HepG2 (cell line): ENCODE measurements around the gene NAP1L1. TPM values are rescaled to one million over a fixed set of nuclear protein-coding genes. Genes with fewer than 3 reads are reported as not detected.

Experiments
- ARID2 ChIP-seq: sonication (generic); formaldehyde crosslinking; IDR thresholded peaks from 2 replicates; pipeline ENCODE4 v1.8.1; 2022; ENCODE audit warnings: mild to moderate bottlenecking, missing genetic modification reagents, borderline replicate concordance
- CREM ChIP-seq, 2 experiments: sonication (generic) in 1 of 2; formaldehyde crosslinking in 1 of 2; IDR thresholded peaks; 2 replicates each; pipeline versions ENCODE4 v1.4.0 to v1.6.1; 2016 to 2020; ENCODE audit warnings: antibody characterized with exemption in 1 of 2, mild to moderate bottlenecking in 1 of 2, missing genetic modification reagents in 1 of 2
- CSRNP1 ChIP-seq: sonication (generic); formaldehyde crosslinking; IDR thresholded peaks from 2 replicates; pipeline ENCODE4 v1.8.1; 2023; ENCODE audit warnings: mild to moderate bottlenecking, missing genetic modification reagents
- GPBP1L1 ChIP-seq: sonication (generic); formaldehyde crosslinking; IDR thresholded peaks from 2 replicates; pipeline ENCODE4 v1.5.0; 2020; ENCODE audit warnings: mild to moderate bottlenecking, missing genetic modification reagents
- KLF12 ChIP-seq: sonication (generic); formaldehyde crosslinking; IDR thresholded peaks from 2 replicates; pipeline ENCODE4 v1.4.0; 2020; ENCODE audit warnings: missing genetic modification reagents, borderline replicate concordance
- MAZ ChIP-seq, 2 experiments: sonication (generic) in 1 of 2; formaldehyde crosslinking in 1 of 2; IDR thresholded peaks; 2 replicates each; pipeline versions ENCODE4 v1.5.0 to v1.6.1; 2012 to 2020; ENCODE audit warnings: low read depth in 2 of 2, mild to moderate bottlenecking in 2 of 2, borderline replicate concordance in 1 of 2, improper control_type of control experiment in 1 of 2, low read length in 1 of 2, missing genetic modification reagents in 1 of 2, moderate library complexity in 1 of 2
- MIXL1 ChIP-seq: IDR thresholded peaks from 2 replicates; pipeline ENCODE4 v1.6.1; 2016
- NFYB ChIP-seq: sonication (generic); formaldehyde crosslinking; IDR thresholded peaks from 2 replicates; pipeline ENCODE4 v1.4.0; 2020; ENCODE audit warnings: missing genetic modification reagents
- NR2F6 ChIP-seq, 2 experiments: IDR thresholded peaks; 2 replicates each; pipeline ENCODE4 v1.6.1; 2016; ENCODE audit warnings: antibody characterized with exemption in 1 of 2, mild to moderate bottlenecking in 1 of 2
- POLR2A ChIP-seq, 2 experiments: IDR thresholded peaks; 2 replicates each; pipeline ENCODE4 v1.6.1; 2011; ENCODE audit warnings: low read depth in 2 of 2, low read length in 2 of 2, mild to moderate bottlenecking in 1 of 2, moderate library complexity in 1 of 2; ENCODE audit not compliant: insufficient read depth in 1 of 2
- RFX5 ChIP-seq: IDR thresholded peaks from 2 replicates; pipeline ENCODE4 v1.6.1; 2011; ENCODE audit warnings: low read depth, low read length, improper control_type of control experiment
- RFXANK ChIP-seq: IDR thresholded peaks from 2 replicates; pipeline ENCODE4 v1.6.1; 2016
- SRY ChIP-seq: sonication (generic); formaldehyde crosslinking; IDR thresholded peaks from 2 replicates; pipeline ENCODE4 v1.8.0; 2022; ENCODE audit warnings: mild to moderate bottlenecking, missing genetic modification reagents
- ZBTB38 ChIP-seq: sonication (generic); formaldehyde crosslinking; IDR thresholded peaks from 2 replicates; pipeline ENCODE4 v1.5.1; 2020; ENCODE audit warnings: mild to moderate bottlenecking, missing genetic modification reagents
- ZKSCAN1 ChIP-seq: fragments of 150-350 bp; IDR thresholded peaks from 2 replicates; pipeline ENCODE4 v1.6.1; 2014; ENCODE audit warnings: low read length
- ZNF138 ChIP-seq: sonication (generic); formaldehyde crosslinking; IDR thresholded peaks from 2 replicates; pipeline ENCODE4 v1.5.0; 2020; ENCODE audit warnings: mild to moderate bottlenecking, low read depth, missing genetic modification reagents
- ZNF572 ChIP-seq: sonication (generic); formaldehyde crosslinking; IDR thresholded peaks from 2 replicates; pipeline ENCODE4 v1.5.1; 2020; ENCODE audit warnings: mild to moderate bottlenecking, missing genetic modification reagents
- ZNF629 ChIP-seq: sonication (generic); formaldehyde crosslinking; conservative IDR thresholded peaks from 2 replicates; pipeline ENCODE4 v1.5.0; 2020; ENCODE audit warnings: missing genetic modification reagents
- ZNF713 ChIP-seq: sonication (generic); formaldehyde crosslinking; IDR thresholded peaks from 2 replicates; pipeline ENCODE4 v1.4.0; 2020; ENCODE audit warnings: mild to moderate bottlenecking, missing genetic modification reagents
- ZNF749 ChIP-seq: sonication (generic); formaldehyde crosslinking; IDR thresholded peaks from 2 replicates; pipeline ENCODE4 v1.8.0; 2022; ENCODE audit warnings: mild to moderate bottlenecking, missing genetic modification reagents, moderate library complexity, borderline replicate concordance
- ZNF772 ChIP-seq: sonication (generic); formaldehyde crosslinking; IDR thresholded peaks from 2 replicates; pipeline ENCODE4 v1.5.0; 2020; ENCODE audit warnings: mild to moderate bottlenecking, missing genetic modification reagents
- polyA plus RNA-seq, 8 experiments: library from polyadenylated mRNA; depleted of rRNA in 3 of 8; stranded (reverse) in 7 of 8; unstranded in 1 of 8; fragments of >200 nt; fragmentation: Illumina TruSeq in 4 of 8; extraction: Trizol in 4 of 8; gene quantifications; 2 replicates each; pipeline versions ENCODE4 v1.2.1 to v1.2.3, GENCODE V29; 2011 to 2016; ENCODE audit warnings: low read depth in 4 of 8, missing spikeins in 1 of 8, mixed read lengths in 1 of 8; ENCODE audit not compliant: insufficient read depth in 1 of 8
- total RNA-seq, 5 experiments: library from RNA; depleted of rRNA; stranded (reverse); fragments of >200 nt; fragmentation: Illumina TruSeq; extraction: Trizol; gene quantifications; 2 replicates each; pipeline ENCODE4 v1.2.3, GENCODE V29; 2016; ENCODE audit warnings: low read depth in 1 of 5

NAP1L1 gene
- total and polyA plus RNA-seq, 2 of the 13 experiments (the other 11 are each of a cell fraction or from before 2014, with no cell fraction given), result 207 to 309 TPM

GRCh38 chr12:76083246-76083903 lies 1.1 kb downstream of the NAP1L1 start (continued):
- no peak for TF ChIP-seq ZBTB38 (CRISPR knock-in tag)
- TF ChIP-seq ZNF749 (CRISPR knock-in tag), result no peak
- 0 out of 2 replicates have a peak, but pooled peaks have one; percentile 15 for TF ChIP-seq KLF12 (CRISPR knock-in tag)
- no peak for TF ChIP-seq ARID2
- TF ChIP-seq RFX5, result no peak
- no peak for TF ChIP-seq ZNF572
- peak in 1 of 2 experiments; percentile 66; a peak in 2 of 4 replicates for TF ChIP-seq POLR2A (IDR thresholded peaks at IDR 0.05; ENCODE audit: insufficient read depth in 1 of 2, low read depth in 2 of 2, low read length in 2 of 2)
- 0 out of 2 replicates have a peak, but pooled peaks have one; percentile 27 for TF ChIP-seq NFYB (CRISPR knock-in tag)
- 0 out of 2 replicates have a peak, but pooled peaks have one; percentile 59 for TF ChIP-seq ZNF772 (CRISPR knock-in tag)
- no peak for TF ChIP-seq CSRNP1 (CRISPR knock-in tag)
- TF ChIP-seq MAZ (IDR thresholded peaks at IDR 0.05; ENCODE audit: borderline replicate concordance, low read depth, low read length), result no peak
- TF ChIP-seq MAZ (CRISPR knock-in tag; IDR thresholded peaks at IDR 0.05; ENCODE audit: low read depth), result no peak
- TF ChIP-seq NR2F6 (IDR thresholded peaks at IDR 0.05), result no peak
- 0 out of 2 replicates have a peak, but pooled peaks have one; percentile 6 for TF ChIP-seq NR2F6 (CRISPR knock-in tag; IDR thresholded peaks at IDR 0.05)
- no peak for TF ChIP-seq ZNF713 (CRISPR knock-in tag)
- no peak for TF ChIP-seq ZKSCAN1
- no peak for TF ChIP-seq ZNF629 (CRISPR knock-in tag)
- 0 out of 2 replicates have a peak, but pooled peaks have one; percentile 3 for TF ChIP-seq SRY
- TF ChIP-seq MIXL1 (CRISPR knock-in tag), result 0 out of 2 replicates have a peak, but pooled peaks have one; percentile 28
- peak; percentile 23; the same call in 1 of the 2 replicates for TF ChIP-seq RFXANK (CRISPR knock-in tag)
- TF ChIP-seq CREM (IDR thresholded peaks at IDR 0.05), result no peak
- TF ChIP-seq CREM (CRISPR knock-in tag; IDR thresholded peaks at IDR 0.05), result no peak
- no peak for TF ChIP-seq ZNF138 (CRISPR knock-in tag)
- no peak for TF ChIP-seq GPBP1L1 (CRISPR knock-in tag)
